ENCODE data around the gene ABHD4. TPM values are rescaled to one million over a fixed set of nuclear protein-coding genes. Genes with fewer than 3 reads are reported as not detected.
A peak's percentile ranks its signal among the peaks of the same experiment; 100 is the strongest.

ABHD4 gene
- total RNA-seq, 6 experiments from 2014 or later = 12.7 to 38.1 (median 18.5) TPM

DNA sequence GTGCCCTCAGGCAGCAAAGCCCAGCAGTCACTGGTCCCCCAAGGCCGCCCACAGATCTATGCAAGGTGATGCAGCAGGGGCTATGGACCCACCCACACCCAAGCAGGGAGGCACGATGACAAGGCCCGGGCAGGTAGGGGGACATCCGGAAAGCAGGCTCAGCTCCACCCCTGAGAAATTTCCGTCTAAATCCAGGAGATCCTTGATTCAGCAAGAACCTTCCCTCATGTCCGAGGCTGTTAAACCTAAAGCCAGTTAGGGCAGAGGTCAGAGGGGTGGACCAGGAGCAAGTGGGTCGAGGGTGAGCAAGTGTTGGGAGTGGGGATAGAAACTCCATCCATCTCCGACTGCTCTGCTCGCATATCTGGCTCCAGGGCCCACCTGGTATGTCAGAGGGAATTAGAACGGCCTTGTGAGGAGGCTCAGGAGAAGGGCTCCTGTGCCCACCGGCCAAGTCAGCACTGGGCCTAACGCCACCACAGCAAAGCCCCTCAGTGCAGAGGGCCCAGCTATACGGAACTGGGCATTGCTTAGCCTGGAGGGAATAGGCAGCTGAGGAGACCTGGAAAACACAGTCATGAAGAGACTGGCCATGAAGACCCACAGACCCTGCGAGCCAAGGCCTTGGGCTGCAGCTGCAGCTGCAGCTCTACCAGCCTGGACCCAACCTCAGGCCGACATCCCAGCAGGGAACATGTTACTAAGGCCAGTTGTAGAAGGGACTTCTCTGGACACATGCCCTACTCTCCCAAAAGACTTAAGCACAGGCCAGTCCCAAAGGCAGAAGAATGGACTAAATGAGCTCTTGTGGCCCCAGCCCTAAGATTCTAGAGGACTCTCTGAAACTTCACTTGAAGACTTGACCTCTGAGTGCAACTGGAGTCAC is 43.4 kb upstream of the ABHD4 start:
- ATAC-seq (no peak), DNase-seq (no peak)
- WGBS (ENCODE audit: insufficient coverage, low coverage, low lambda C conversion rate, missing lambda C conversion rate) = 74% methylated on average over 9 of the region's 15 CpGs
- TF ChIP-seq, protein P1, sequence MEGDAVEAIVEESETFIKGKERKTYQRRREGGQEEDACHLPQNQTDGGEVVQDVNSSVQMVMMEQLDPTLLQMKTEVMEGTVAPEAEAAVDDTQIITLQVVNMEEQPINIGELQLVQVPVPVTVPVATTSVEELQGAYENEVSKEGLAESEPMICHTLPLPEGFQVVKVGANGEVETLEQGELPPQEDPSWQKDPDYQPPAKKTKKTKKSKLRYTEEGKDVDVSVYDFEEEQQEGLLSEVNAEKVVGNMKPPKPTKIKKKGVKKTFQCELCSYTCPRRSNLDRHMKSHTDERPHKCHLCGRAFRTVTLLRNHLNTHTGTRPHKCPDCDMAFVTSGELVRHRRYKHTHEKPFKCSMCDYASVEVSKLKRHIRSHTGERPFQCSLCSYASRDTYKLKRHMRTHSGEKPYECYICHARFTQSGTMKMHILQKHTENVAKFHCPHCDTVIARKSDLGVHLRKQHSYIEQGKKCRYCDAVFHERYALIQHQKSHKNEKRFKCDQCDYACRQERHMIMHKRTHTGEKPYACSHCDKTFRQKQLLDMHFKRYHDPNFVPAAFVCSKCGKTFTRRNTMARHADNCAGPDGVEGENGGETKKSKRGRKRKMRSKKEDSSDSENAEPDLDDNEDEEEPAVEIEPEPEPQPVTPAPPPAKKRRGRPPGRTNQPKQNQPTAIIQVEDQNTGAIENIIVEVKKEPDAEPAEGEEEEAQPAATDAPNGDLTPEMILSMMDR (IDR thresholded peaks at IDR 0.05) = no peak
- TF ChIP-seq POLR2A (IDR thresholded peaks at IDR 0.05) = no peak
- H3K27me3 ChIP-seq = no peaks in the 10 kb centered on the region
- intact Hi-C loops (cut with DNase I) = loop anchor here (10.0 kb wide), 2 partner anchors 100 to 160 kb away; no protein-coding TSS in a partner anchor
- no peaks in the 10 kb centered on the region for H3K9me3 ChIP-seq
- peaks cover 0 to 10% (median 2%) of the 10 kb centered on the region in 4 donors for H3K4me1 ChIP-seq
- H3K4me3 ChIP-seq = no peak overlapping the region
- no peak overlapping the region for H3K27ac ChIP-seq
- no peaks in the 10 kb centered on the region for H3K36me3 ChIP-seq

DNA sequence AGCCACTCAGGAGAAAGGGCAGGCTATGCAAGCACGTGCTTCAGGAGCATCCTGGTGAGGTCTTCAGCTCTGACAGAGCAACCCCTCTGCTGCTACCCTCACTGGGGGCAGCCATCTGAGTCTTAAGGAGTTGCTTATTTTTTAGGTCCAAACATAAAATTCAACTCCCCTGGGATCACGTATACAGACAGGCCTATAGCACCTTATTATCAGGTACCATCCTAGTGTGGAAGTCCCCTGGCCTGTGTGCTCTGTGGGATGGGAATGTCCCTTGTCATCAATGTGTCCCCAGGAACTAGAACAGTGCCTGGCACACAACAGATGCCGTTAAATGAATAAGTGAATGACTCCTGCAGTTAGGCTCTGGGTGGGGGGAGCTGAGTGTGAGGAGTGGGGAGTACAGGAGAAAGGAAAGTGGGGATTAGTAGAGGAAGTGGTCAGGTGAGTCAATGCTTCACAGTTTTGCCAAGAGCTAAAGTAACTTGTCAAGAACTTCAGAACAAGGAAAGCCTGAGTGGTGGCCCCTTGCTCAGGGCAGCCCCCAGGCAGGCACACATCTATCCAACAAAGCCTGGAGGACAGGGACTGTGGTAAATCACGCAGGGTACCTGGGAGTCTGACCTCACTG is 42.6 kb upstream of the ABHD4 start:
- Histone ChIP-seq H3K9me3 (no peaks in the 10 kb centered on the region), H3K36me3 (no peaks in the 10 kb centered on the region), H3K27me3 (no peaks in the 10 kb centered on the region), H3K4me1 (peaks cover 0 to 10% (median 2%) of the 10 kb centered on the region in 4 donors), H3K4me3 (no peak overlapping the region), H3K27ac (no peak overlapping the region)
- 75% methylated on average over 1 of the region's 4 CpGs for WGBS (ENCODE audit: insufficient coverage, low coverage, low lambda C conversion rate, missing lambda C conversion rate)
- ATAC-seq (no peak), DNase-seq (no peak)
- no peak for TF ChIP-seq POLR2A (IDR thresholded peaks at IDR 0.05)
- TF ChIP-seq, protein P1 (IDR thresholded peaks at IDR 0.05) = no peak
- intact Hi-C loops (cut with DNase I) = loop anchor here (10.0 kb wide), 2 partner anchors 99 to 161 kb away; no protein-coding TSS in a partner anchor

DNA sequence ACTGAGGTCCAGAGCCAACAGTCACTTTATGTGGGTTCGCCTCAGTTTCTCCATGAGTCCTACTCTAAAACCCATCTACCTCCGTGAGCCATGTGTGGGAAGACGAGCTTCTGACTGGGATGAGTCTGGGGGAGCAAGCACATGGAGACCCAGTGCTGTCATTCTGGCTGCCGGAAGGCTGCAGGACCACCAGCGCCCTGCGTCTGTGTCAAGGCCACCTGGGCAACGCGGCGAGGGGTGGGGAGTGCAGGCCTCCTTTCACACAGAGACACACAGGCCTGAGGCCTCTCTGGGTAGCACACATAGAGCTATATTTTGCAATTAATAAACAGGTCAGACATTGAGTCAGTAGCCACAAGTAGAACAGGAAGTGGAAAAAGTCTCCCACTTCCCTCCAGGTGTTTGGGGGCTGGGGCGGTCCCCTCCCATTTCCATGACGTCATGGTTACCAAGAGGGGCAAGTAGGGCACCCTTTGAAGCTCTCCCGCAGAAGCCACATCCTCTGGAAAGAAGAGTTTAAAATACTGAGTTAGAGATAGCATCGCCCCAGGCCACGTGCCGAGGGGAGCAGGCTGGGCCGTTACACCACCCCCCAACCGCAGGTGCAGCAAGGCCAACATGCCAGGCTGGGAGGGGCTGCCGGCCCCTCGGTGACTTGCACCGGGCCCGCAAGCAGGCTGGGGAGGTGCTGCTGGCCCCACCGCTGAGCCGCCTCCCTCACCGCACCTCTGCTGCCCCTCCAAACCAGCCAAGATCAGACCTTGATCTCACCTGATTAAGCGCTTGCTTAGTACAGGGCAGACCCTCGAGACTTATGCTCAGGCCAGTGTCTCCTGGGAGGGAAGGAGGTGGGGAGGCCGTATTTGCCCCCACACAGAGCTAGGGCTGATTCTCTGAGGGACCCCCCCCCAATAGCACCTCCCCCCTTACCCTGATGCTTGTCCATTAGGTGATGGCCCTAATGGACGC is 41.8 kb upstream of the ABHD4 start:
- Histone ChIP-seq H3K27me3 (no peaks in the 10 kb centered on the region), H3K9me3 (peaks cover 0 to 3% (median 0%) of the 10 kb centered on the region in 4 donors), H3K4me3 (no peak overlapping the region), H3K36me3 (no peaks in the 10 kb centered on the region), H3K4me1 (peaks cover 0 to 16% (median 4%) of the 10 kb centered on the region in 4 donors), H3K27ac (peak overlapping the region in 2 of 3 donors; percentile 20 to 43)
- TF ChIP-seq, protein P1 (IDR thresholded peaks at IDR 0.05) = no peak
- no peak for TF ChIP-seq POLR2A (IDR thresholded peaks at IDR 0.05)
- intact Hi-C loops (cut with DNase I) = loop anchor here (10.0 kb wide), 2 partner anchors 98 to 162 kb away; no protein-coding TSS in a partner anchor
- WGBS (ENCODE audit: insufficient coverage, low coverage, low lambda C conversion rate, missing lambda C conversion rate) = 25% methylated on average over 5 of the region's 28 CpGs
- ATAC-seq (peak; percentile 5 to 40 (median 36)), DNase-seq (peak; percentile 55 to 73 (median 55))
